HepG2 (cell line): ENCODE measurements around the gene TREML4. TPM values are rescaled to one million over a fixed set of nuclear protein-coding genes. Genes with fewer than 3 reads are reported as not detected.

Experiments used
- CSRNP1 ChIP-seq: sonication (generic); formaldehyde crosslinking; IDR thresholded peaks from 2 replicates; pipeline ENCODE4 v1.8.1; 2023; ENCODE audit warnings: mild to moderate bottlenecking, missing genetic modification reagents
- DZIP1 ChIP-seq: sonication (generic); formaldehyde crosslinking; IDR thresholded peaks from 2 replicates; pipeline ENCODE4 v1.5.0; 2020; ENCODE audit warnings: mild to moderate bottlenecking, missing genetic modification reagents
- EHMT2 ChIP-seq: fragments of 200-600 bp; sonication (generic); IDR thresholded peaks from 2 replicates; pipeline ENCODE4 v1.7.0; 2017; ENCODE audit warnings: antibody characterized with exemption, low read depth, low read length, borderline replicate concordance
- GABPA ChIP-seq, 2 experiments: IDR thresholded peaks; 2 replicates each; pipeline ENCODE4 v1.6.1; 2011 to 2016; ENCODE audit warnings: low read depth in 2 of 2, low read length in 1 of 2, missing biosample characterization in 1 of 2, missing genetic modification characterization in 1 of 2
- MED13 ChIP-seq: sonication (generic); formaldehyde crosslinking; IDR thresholded peaks from 2 replicates; pipeline ENCODE4 v1.5.0; 2020; ENCODE audit warnings: missing genetic modification reagents
- RFX3 ChIP-seq: IDR thresholded peaks from 2 replicates; pipeline ENCODE4 v1.6.1; 2016; ENCODE audit warnings: missing biosample characterization, missing genetic modification reagents
- RFXAP ChIP-seq: sonication (generic); formaldehyde crosslinking; IDR thresholded peaks from 2 replicates; pipeline ENCODE4 v1.4.0; 2020; ENCODE audit warnings: missing genetic modification reagents, borderline replicate concordance
- SAP130 ChIP-seq: IDR thresholded peaks from 2 replicates; pipeline ENCODE4 v1.6.1; 2016; ENCODE audit warnings: low read depth
- ZFP1 ChIP-seq: IDR thresholded peaks from 2 replicates; pipeline ENCODE4 v1.6.1; 2016
- ZNF224 ChIP-seq: sonication (generic); formaldehyde crosslinking; IDR thresholded peaks from 2 replicates; pipeline ENCODE4 v1.5.0; 2020; ENCODE audit warnings: mild to moderate bottlenecking, missing genetic modification reagents
- ZNF281 ChIP-seq: sonication (generic); formaldehyde crosslinking; IDR thresholded peaks from 2 replicates; pipeline ENCODE4 v1.4.0; 2020; ENCODE audit warnings: missing genetic modification reagents, borderline replicate concordance
- ZNF350 ChIP-seq: sonication (generic); formaldehyde crosslinking; IDR thresholded peaks from 2 replicates; pipeline ENCODE4 v1.4.0; 2020; ENCODE audit warnings: mild to moderate bottlenecking, low read depth, missing genetic modification reagents, borderline replicate concordance
- ZNF496 ChIP-seq: sonication (generic); formaldehyde crosslinking; IDR thresholded peaks from 2 replicates; pipeline ENCODE4 v1.8.1; 2023; ENCODE audit warnings: mild to moderate bottlenecking, moderate library complexity, missing genetic modification reagents; ENCODE audit not compliant: insufficient replicate concordance
- ZNF883 ChIP-seq: sonication (generic); formaldehyde crosslinking; IDR thresholded peaks from 2 replicates; pipeline ENCODE4 v1.5.1; 2020; ENCODE audit warnings: mild to moderate bottlenecking, missing genetic modification reagents; ENCODE audit errors: not compliant biosample characterization
- ZSCAN5A ChIP-seq: sonication (generic); formaldehyde crosslinking; IDR thresholded peaks from 2 replicates; pipeline ENCODE4 v1.8.0; 2022; ENCODE audit warnings: mild to moderate bottlenecking, missing genetic modification reagents, borderline replicate concordance
- polyA plus RNA-seq, 8 experiments: library from polyadenylated mRNA; depleted of rRNA in 3 of 8; stranded (reverse) in 7 of 8; unstranded in 1 of 8; fragments of >200 nt; fragmentation: Illumina TruSeq in 4 of 8; extraction: Trizol in 4 of 8; gene quantifications; 2 replicates each; pipeline versions ENCODE4 v1.2.1 to v1.2.3, GENCODE V29; 2011 to 2016; ENCODE audit warnings: low read depth in 4 of 8, missing spikeins in 1 of 8, mixed read lengths in 1 of 8; ENCODE audit not compliant: insufficient read depth in 1 of 8
- total RNA-seq, 5 experiments: library from RNA; depleted of rRNA; stranded (reverse); fragments of >200 nt; fragmentation: Illumina TruSeq; extraction: Trizol; gene quantifications; 2 replicates each; pipeline ENCODE4 v1.2.3, GENCODE V29; 2016; ENCODE audit warnings: low read depth in 1 of 5

Gene TREML4
- total and polyA plus RNA-seq, 2 of the 13 experiments (the other 11 are each of a cell fraction or from before 2014, with no cell fraction given), result not detected

GRCh38 chr6:41278699-41279405 is 50.7 kb downstream of the TREML4 start (continued):
- TF ChIP-seq DZIP1 (CRISPR knock-in tag) (no peak), EHMT2 (no peak), RFX3 (CRISPR knock-in tag) (no peak), GABPA (IDR thresholded peaks at IDR 0.05; ENCODE audit: low read depth, low read length) (no peak), GABPA (CRISPR knock-in tag; IDR thresholded peaks at IDR 0.05; ENCODE audit: low read depth) (no peak), ZNF224 (CRISPR knock-in tag) (no peak), ZNF883 (CRISPR knock-in tag) (no peak), CSRNP1 (no peak), ZFP1 (CRISPR knock-in tag) (no peak), ZNF350 (CRISPR knock-in tag) (no peak), ZNF496 (CRISPR knock-in tag) (no peak), ZNF281 (CRISPR knock-in tag) (peak; percentile 47; the same call in 1 of the 2 replicates), RFXAP (CRISPR knock-in tag) (no peak), MED13 (CRISPR knock-in tag) (no peak), ZSCAN5A (CRISPR knock-in tag) (no peak), SAP130 (no peak)
